Tibial nerve (tissue), 4 donors: ENCODE data around the gene NBPF9. TPM values are rescaled to one million over a fixed set of nuclear protein-coding genes. Genes with fewer than 3 reads are reported as not detected.
"Not testable (repeated sequence)": the region's sequence is repeated elsewhere in the genome, so short reads cannot be mapped to it uniquely, and the experiment has no call there.

Source experiments
- DNase-seq, 2 donors: peaks; one replicate each; pipeline ENCODE4 v3.0.0-alpha.2; 2019; ENCODE audit warnings: low spot score in 2 of 2
- H3K27ac ChIP-seq, 4 donors: fragments of 200-600 bp; sonication (generic) in 3 of 4; one replicate each; pipeline ENCODE4 v1.5.1; 2017 to 2019; ENCODE audit warnings: mild to moderate bottlenecking in 1 of 4
- H3K27me3 ChIP-seq, 2 donors: fragments of 200-600 bp; sonication (generic) in 1 of 2; one replicate each; pipeline versions ENCODE4 v1.5.1 to v1.6.0; 2017 to 2019
- H3K36me3 ChIP-seq, 3 donors: fragments of 200-600 bp; sonication (generic); one replicate each; pipeline ENCODE4 v1.5.1; 2018 to 2019
- H3K4me1 ChIP-seq, 4 donors: fragments of 200-600 bp; sonication (generic) in 3 of 4; one replicate each; pipeline ENCODE4 v1.5.1; 2017 to 2019
- H3K4me3 ChIP-seq, 4 donors: fragments of 200-600 bp; sonication (generic) in 3 of 4; one replicate each; pipeline ENCODE4 v1.5.1; 2017 to 2019; ENCODE audit warnings: mild to moderate bottlenecking in 1 of 4, moderate library complexity in 1 of 4
- H3K9me3 ChIP-seq, 4 donors: fragments of 200-600 bp; sonication (generic) in 3 of 4; one replicate each; pipeline ENCODE4 v1.5.1; 2017 to 2019
- WGBS, 2 donors: methylation state at CpG; one replicate each; pipeline ENCODE4 v1.1.5; 2018; 5-methylcytosine and 5-hydroxymethylcytosine counted together
- total RNA-seq, 4 donors: library from RNA; depleted of rRNA; stranded (reverse); fragments of >200 nt; gene quantifications; one replicate each; pipeline ENCODE4 v1.1.0, GENCODE V29; 2016

The NBPF9 gene
- total RNA-seq, 4 donors from 2014 or later = 13.8 to 19.4 (median 17.2) TPM

- not testable (repeated sequence) for H3K36me3 ChIP-seq, H3K27ac ChIP-seq, H3K9me3 ChIP-seq, H3K27me3 ChIP-seq, H3K4me1 ChIP-seq, DNase-seq, H3K4me3 ChIP-seq
- WGBS, 2 donors = 100% methylated on average over 1 of the region's 4 CpGs; no CpG with 5 or more reads in 1 of the 2 donors
Measured at GRCh38 chr1:149008326-149008725, 95.0 kb downstream of the NBPF9 start.
